H1 (cell line): ENCODE data around the gene CD96.

Experiments used
- EZH2 ChIP-seq: fragments of 200-600 bp; sonication (generic); IDR thresholded peaks from 2 replicates; pipeline ENCODE4 v1.7.1; 2012; ENCODE audit warnings: low read depth, mild to moderate bottlenecking, moderate library complexity, low read length, inconsistent platforms; ENCODE audit not compliant: severe bottlenecking
- POLR2A ChIP-seq, 2 experiments: IDR thresholded peaks; 1 replicate in 1 of 2; 2 replicates in 1 of 2; pipeline ENCODE4 v1.6.1; 2011; ENCODE audit warnings: low read depth in 2 of 2, low read length in 2 of 2, mild to moderate bottlenecking in 2 of 2; ENCODE audit errors: control extremely low read depth in 1 of 2
- SIN3A ChIP-seq, 2 experiments: IDR thresholded peaks in 1 of 2; conservative IDR thresholded peaks in 1 of 2; 2 replicates each; pipeline ENCODE4 v1.6.1; 2011 to 2012; ENCODE audit warnings: low read length in 2 of 2, improper control_type of control experiment in 1 of 2, low read depth in 1 of 2, mild to moderate bottlenecking in 1 of 2
- TAF1 ChIP-seq: IDR thresholded peaks from 2 replicates; pipeline ENCODE4 v1.6.1; 2011; ENCODE audit warnings: mild to moderate bottlenecking, low read depth, low read length
- ZNF274 ChIP-seq: IDR thresholded peaks from 2 replicates; pipeline ENCODE4 v1.7.0; 2012; ENCODE audit warnings: low read length, borderline replicate concordance; ENCODE audit errors: extremely low read depth
- TF ChIP-seq, protein P1 (sequence below): IDR thresholded peaks from 2 replicates; pipeline ENCODE4 v1.6.1; 2012; ENCODE audit warnings: inconsistent platforms
- TF ChIP-seq, protein P2 (sequence below), 3 experiments: IDR thresholded peaks; 1 replicate in 2 of 3; 2 replicates in 1 of 3; pipeline versions ENCODE4 v1.5.1 to v1.6.1; 2011; ENCODE audit warnings: low read length in 3 of 3, mild to moderate bottlenecking in 3 of 3, inconsistent platforms in 2 of 3, low read depth in 1 of 3, moderate library complexity in 1 of 3; ENCODE audit not compliant: insufficient read depth in 1 of 3; ENCODE audit errors: control extremely low read depth in 1 of 3

DNA sequence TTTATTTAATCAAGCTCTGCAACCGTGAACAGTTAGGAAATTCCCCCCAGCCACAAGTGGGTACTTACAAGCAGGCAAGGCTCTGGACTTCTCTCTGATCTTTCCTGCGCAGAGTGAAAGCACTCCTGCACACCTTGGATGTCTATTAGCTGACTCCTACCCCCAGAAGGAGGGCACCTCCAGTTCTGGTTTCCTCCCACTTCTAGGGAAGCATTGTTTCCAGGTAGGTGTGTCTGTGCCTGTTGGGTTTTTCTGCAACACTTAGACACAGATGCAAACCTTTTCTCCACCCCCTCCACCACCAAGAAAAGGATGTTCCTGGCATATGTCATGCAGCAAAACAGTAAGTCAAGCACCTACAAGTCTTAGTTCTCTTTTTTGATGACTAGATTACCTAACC is 53.2 kb downstream of the CD96 start, which contains the start of gene ZBED2:
- TF ChIP-seq, protein P1, sequence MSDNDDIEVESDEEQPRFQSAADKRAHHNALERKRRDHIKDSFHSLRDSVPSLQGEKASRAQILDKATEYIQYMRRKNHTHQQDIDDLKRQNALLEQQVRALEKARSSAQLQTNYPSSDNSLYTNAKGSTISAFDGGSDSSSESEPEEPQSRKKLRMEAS, result no peak
- TF ChIP-seq SIN3A (conservative IDR thresholded peaks at IDR 0.05 in 1 of 2, IDR thresholded peaks at IDR 0.05 in 1 of 2; ENCODE audit: low read depth in 1 of 2, low read length in 2 of 2) (no peak), POLR2A (IDR thresholded peaks at IDR 0.05; ENCODE audit: control extremely low read depth in 1 of 2, low read depth in 2 of 2, low read length in 2 of 2) (no peak), ZNF274 (no peak), EZH2 (no peak), TAF1 (no peak)
- TF ChIP-seq, protein P2, sequence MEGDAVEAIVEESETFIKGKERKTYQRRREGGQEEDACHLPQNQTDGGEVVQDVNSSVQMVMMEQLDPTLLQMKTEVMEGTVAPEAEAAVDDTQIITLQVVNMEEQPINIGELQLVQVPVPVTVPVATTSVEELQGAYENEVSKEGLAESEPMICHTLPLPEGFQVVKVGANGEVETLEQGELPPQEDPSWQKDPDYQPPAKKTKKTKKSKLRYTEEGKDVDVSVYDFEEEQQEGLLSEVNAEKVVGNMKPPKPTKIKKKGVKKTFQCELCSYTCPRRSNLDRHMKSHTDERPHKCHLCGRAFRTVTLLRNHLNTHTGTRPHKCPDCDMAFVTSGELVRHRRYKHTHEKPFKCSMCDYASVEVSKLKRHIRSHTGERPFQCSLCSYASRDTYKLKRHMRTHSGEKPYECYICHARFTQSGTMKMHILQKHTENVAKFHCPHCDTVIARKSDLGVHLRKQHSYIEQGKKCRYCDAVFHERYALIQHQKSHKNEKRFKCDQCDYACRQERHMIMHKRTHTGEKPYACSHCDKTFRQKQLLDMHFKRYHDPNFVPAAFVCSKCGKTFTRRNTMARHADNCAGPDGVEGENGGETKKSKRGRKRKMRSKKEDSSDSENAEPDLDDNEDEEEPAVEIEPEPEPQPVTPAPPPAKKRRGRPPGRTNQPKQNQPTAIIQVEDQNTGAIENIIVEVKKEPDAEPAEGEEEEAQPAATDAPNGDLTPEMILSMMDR (IDR thresholded peaks at IDR 0.05; ENCODE audit: control extremely low read depth in 1 of 3, insufficient read depth in 1 of 3, low read depth in 1 of 3, low read length in 3 of 3), result no peak
